NT2/D1 (cell line): ENCODE measurements around the gene HHEX.
"Not testable (repeated sequence)": the region's sequence is repeated elsewhere in the genome, so short reads cannot be mapped to it uniquely, and the experiment has no call there.

Experiments
- DNase-seq: peaks from one replicate; pipeline ENCODE4 v3.0.0-alpha.2; 2011; ENCODE audit warnings: low read depth, low spot score
- H3K27me3 ChIP-seq: 2 replicates; pipeline ENCODE4 v1.6.0; 2011; ENCODE audit warnings: mild to moderate bottlenecking; ENCODE audit not compliant: insufficient read length, insufficient read depth
- H3K36me3 ChIP-seq: 2 replicates; pipeline ENCODE4 v1.6.1; 2011; ENCODE audit warnings: mild to moderate bottlenecking, low read length, mixed read lengths; ENCODE audit not compliant: insufficient read depth, insufficient read length
- H3K4me1 ChIP-seq: 2 replicates; pipeline ENCODE4 v1.5.1; 2011; ENCODE audit not compliant: insufficient read depth, insufficient read length
- H3K4me3 ChIP-seq: 2 replicates; pipeline ENCODE4 v1.5.1; 2011; ENCODE audit warnings: low read depth; ENCODE audit not compliant: insufficient read length
- H3K9ac ChIP-seq: 2 replicates; pipeline ENCODE4 v1.6.0; 2011; ENCODE audit warnings: low read depth; ENCODE audit not compliant: insufficient read length
- H3K9me3 ChIP-seq: 2 replicates; pipeline ENCODE4 v1.5.1; 2011; ENCODE audit warnings: mild to moderate bottlenecking, low read length; ENCODE audit not compliant: insufficient read depth
- SUZ12 ChIP-seq: IDR thresholded peaks from 2 replicates; pipeline ENCODE4 v1.6.1; 2011; ENCODE audit not compliant: insufficient read length, insufficient read depth; ENCODE audit errors: extremely low read depth
- YY1 ChIP-seq: IDR thresholded peaks from 2 replicates; pipeline ENCODE4 v1.6.1; 2011; ENCODE audit not compliant: insufficient read length, insufficient read depth
- ZNF274 ChIP-seq: IDR thresholded peaks from 2 replicates; pipeline ENCODE4 v1.6.1; 2011; ENCODE audit warnings: mild to moderate bottlenecking, low read depth, low read length

Gene HHEX

DNA sequence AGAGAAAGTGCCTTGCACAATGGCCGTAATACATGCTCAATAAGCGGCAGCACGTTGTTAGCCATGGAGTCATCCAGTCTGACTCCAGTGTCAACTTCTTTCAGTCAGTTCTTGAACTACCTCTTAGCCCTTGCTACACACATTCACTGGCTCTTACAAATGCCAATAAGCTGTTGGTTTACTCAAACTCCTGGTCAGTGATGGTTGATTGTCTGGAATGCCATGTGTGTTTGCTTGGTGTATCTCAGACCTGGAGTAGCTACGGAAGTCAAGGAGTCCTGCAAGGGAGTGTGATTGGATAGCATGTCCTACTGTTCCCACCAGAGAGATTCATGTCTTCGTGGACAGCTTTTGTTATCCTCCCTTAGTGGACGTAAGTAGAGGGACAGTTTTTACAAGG, 37.4 kb downstream of the HHEX start:
- TF ChIP-seq YY1 (no peak), SUZ12 (no peak), ZNF274 (no peak)
- DNase-seq: no peak
- no peaks in the 10 kb centered on the region for H3K9me3 ChIP-seq
- no peak overlapping the region for H3K9ac ChIP-seq
- peaks cover 2% of the 10 kb centered on the region for H3K4me1 ChIP-seq
- no peak overlapping the region for H3K4me3 ChIP-seq
- no peaks in the 10 kb centered on the region for H3K36me3 ChIP-seq
- H3K27me3 ChIP-seq: no peaks in the 10 kb centered on the region

DNA sequence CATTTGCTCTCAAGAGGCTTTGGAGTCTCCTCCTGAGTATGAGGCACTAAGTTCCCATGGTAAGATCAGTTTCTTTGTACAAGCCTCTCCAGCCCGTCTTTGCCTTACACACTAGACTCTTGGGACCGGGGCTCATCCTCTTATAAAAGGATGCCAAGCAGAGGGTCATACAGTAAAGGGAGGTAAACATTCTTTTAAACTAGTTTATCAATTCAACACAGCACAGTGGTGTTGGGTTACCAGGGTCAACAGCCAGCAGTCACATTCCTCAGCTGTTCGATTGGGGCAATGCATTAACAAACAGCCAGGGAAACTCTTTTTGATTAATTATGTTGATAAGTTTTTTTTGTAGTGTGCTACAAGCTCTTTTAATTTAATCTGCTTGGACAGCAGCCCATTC, 37.8 kb downstream of the HHEX start:
- Histone ChIP-seq H3K9ac (no peak overlapping the region), H3K9me3 (no peaks in the 10 kb centered on the region), H3K27me3 (no peaks in the 10 kb centered on the region), H3K4me1 (peaks cover 2% of the 10 kb centered on the region), H3K36me3 (no peaks in the 10 kb centered on the region), H3K4me3 (no peak overlapping the region)
- no peak for DNase-seq
- TF ChIP-seq YY1: no peak
- TF ChIP-seq ZNF274: no peak
- no peak for TF ChIP-seq SUZ12

DNA sequence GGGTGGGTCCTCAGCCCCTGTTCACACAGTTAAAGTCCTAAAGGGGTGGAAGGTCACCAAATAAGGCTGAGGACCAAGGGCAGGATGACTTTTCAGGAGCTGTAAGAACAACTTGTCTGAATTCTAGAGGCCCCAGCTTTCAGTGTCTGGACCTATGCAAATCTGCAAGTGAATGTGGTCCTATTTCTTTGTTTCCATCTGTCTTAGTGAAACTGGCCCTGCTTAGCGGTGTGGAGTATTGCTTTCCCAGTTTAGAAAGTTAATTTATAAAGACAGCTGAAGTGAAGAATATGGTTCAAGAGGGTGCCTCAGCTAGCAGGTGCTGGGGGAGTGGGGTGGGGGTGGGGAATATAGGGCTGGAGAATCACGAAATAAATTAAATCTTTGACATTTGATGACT, 40.1 kb downstream of the HHEX start:
- H3K9ac ChIP-seq: no peak overlapping the region
- H3K4me3 ChIP-seq: no peak overlapping the region
- DNase-seq: no peak
- TF ChIP-seq SUZ12 (no peak), YY1 (no peak), ZNF274 (no peak)
- H3K36me3 ChIP-seq: no peaks in the 10 kb centered on the region
- H3K4me1 ChIP-seq: peaks cover 2% of the 10 kb centered on the region
- no peaks in the 10 kb centered on the region for H3K27me3 ChIP-seq
- H3K9me3 ChIP-seq: no peaks in the 10 kb centered on the region

DNA sequence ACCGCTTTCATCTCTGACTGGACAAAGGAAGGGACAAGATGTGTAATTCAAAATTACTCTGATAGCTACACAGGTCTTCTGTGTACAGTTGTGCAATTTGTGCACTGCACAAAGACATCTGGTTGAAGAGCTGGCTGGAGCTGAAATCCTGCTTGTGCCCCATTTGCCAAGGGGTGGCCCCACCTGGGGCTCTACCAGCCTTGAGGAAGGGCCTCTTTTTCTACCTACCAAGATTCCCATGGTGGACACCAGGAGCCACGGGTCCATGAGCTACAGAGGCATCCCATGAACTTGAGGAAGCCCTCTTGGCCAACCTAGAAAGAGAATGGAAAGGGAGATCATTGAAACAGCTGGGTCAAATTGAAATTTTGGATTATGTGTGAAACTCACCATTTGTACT, 43.2 kb downstream of the HHEX start:
- DNase-seq: no peak

DNA sequence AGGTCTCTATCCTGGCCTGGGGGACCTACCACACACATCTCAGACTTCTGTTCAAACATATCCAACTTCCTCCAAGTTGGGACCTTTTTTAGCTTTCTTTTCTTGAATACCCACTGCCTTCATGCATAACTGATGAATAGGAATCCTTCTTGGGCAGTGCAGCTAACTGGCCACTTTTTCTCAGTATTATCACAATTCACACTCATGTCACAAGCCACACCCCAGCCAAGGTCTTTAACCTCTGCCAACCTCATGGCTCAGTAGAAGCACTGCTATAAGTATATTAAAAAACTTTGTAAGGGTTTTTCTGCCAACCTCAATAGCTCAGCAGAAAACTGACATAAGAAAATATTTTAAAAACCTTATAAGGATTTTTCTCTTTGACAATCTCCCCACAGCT, 44.5 kb downstream of the HHEX start:
- no peak for TF ChIP-seq YY1
- TF ChIP-seq SUZ12: no peak
- no peak for TF ChIP-seq ZNF274
- DNase-seq: no peak
- H3K9ac ChIP-seq: no peak overlapping the region
- no peaks in the 10 kb centered on the region for H3K4me1 ChIP-seq
- H3K27me3 ChIP-seq: no peaks in the 10 kb centered on the region
- no peaks in the 10 kb centered on the region for H3K36me3 ChIP-seq
- H3K9me3 ChIP-seq: no peaks in the 10 kb centered on the region
- H3K4me3 ChIP-seq: no peak overlapping the region

More for the DNA sequence above, 43.2 kb downstream of the HHEX start:
- Histone ChIP-seq H3K9ac (no peak overlapping the region), H3K9me3 (no peaks in the 10 kb centered on the region), H3K4me1 (no peaks in the 10 kb centered on the region), H3K27me3 (no peaks in the 10 kb centered on the region), H3K36me3 (no peaks in the 10 kb centered on the region), H3K4me3 (no peak overlapping the region)
- TF ChIP-seq SUZ12 (no peak), ZNF274 (no peak), YY1 (no peak)

DNA sequence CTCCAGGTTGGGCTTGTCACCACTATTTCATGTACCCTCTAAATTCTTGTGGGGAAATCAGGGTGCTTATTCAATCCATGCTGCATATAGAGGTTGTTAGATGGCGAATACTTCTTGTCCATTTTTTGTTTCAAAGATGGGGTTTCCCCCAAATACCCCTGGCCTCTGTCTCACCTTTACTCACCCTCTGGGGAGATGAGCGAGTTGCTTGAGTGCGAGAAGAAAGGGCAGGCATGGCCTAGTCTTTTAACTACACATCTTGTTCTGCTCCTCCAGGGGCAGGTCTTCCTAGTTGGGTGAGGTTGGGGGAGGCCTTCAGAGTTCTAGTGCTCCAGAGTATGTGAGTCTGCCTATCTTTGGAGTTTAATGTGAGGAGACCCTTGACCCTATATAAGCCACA, 46.2 kb downstream of the HHEX start:
- no peaks in the 10 kb centered on the region for H3K36me3 ChIP-seq
- H3K9me3 ChIP-seq: no peaks in the 10 kb centered on the region
- H3K4me3 ChIP-seq: no peak overlapping the region
- DNase-seq: no peak
- no peak for TF ChIP-seq SUZ12
- no peak overlapping the region for H3K9ac ChIP-seq
- no peaks in the 10 kb centered on the region for H3K4me1 ChIP-seq
- H3K27me3 ChIP-seq: no peaks in the 10 kb centered on the region

DNA sequence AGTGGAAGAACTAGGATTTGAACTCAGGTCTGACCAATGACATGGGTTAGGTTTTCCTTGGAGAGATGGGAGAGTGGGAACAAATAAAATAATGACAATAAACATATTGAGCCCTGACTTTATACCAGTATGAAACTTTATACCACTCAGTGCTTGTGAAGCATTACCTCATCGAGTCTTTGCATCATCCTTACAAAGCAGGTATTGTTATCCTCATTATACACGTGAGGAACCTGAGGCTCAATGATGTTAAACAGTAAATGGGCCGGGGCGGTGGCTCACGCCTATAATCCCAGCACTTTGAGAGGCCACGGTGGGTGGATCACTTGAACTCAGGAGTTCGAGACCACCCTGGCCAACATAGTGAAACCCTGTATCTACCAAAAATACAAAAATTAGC, 47.7 kb downstream of the HHEX start:
- DNase-seq: no peak
- Histone ChIP-seq H3K9ac (no peak overlapping the region), H3K27me3 (no peaks in the 10 kb centered on the region), H3K9me3 (no peaks in the 10 kb centered on the region), H3K4me3 (no peak overlapping the region), H3K36me3 (no peaks in the 10 kb centered on the region), H3K4me1 (no peaks in the 10 kb centered on the region)
- TF ChIP-seq ZNF274 (no peak), YY1 (no peak), SUZ12 (no peak)

DNA sequence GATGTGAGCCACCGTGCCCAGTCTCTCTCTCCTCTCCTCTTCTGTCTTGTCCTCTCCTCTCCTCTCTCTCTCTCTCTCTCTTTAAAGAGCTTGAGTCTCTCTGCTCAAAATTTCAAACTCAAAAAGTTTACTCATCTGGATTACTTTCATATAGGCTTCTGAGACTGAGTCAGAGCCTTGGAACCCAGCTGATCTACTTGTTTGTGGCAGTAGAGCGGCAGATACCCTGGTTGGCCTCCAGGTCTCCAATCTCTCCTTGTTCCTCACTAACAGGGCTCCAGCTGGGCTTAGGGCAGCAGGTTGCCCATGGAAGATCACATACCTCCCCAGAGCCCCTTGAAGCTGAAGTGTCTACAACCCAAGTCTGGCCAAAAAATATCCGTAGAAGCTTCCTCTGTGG, 51.0 kb downstream of the HHEX start:
- H3K9ac ChIP-seq: no peak overlapping the region

DNA sequence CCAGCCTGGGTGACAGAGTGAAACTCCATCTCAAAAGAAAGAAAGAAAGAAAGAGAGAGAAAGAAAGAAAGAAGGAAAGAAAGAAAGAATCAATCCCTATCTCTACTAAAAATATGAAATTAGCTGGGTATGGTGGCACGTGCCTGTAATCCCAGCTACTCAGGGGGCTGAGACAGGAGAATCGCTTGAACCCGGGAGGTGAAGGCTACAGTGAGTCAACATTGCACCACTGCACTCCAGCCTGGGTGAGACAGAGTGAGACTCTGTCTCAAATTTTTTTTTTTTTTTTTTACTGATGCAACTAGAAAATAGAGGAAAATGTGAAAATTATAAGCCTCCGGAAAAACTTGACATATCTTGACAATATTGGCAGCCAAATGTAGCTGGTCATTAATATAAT, 52.0 kb downstream of the HHEX start:
- H3K4me3 ChIP-seq, H3K9me3 ChIP-seq, H3K4me1 ChIP-seq, DNase-seq, H3K36me3 ChIP-seq, H3K9ac ChIP-seq, H3K27me3 ChIP-seq: not testable (repeated sequence)

More for the DNA sequence above, 51.0 kb downstream of the HHEX start:
- Histone ChIP-seq H3K36me3 (no peaks in the 10 kb centered on the region), H3K4me1 (no peaks in the 10 kb centered on the region), H3K4me3 (no peak overlapping the region), H3K9me3 (no peaks in the 10 kb centered on the region), H3K27me3 (no peaks in the 10 kb centered on the region)
- DNase-seq: no peak
- TF ChIP-seq SUZ12: no peak
- TF ChIP-seq ZNF274: no peak
- TF ChIP-seq YY1: no peak
